Measurements from ENCODE around the gene ZSWIM3. TPM values are rescaled to one million over a fixed set of nuclear protein-coding genes. Genes with fewer than 3 reads are reported as not detected.

Gene ZSWIM3
- total RNA-seq, 2 experiments from 2014 or later: 3.5 to 3.6 TPM

- DNase-seq (no peak), ATAC-seq (no peak)
- H3K36me3 Mint-ChIP-seq (ENCODE audit: low read depth): no peaks in the 10 kb centered on the region
- H3K4me1 Mint-ChIP-seq (ENCODE audit: low read depth): peaks cover 10% of the 10 kb centered on the region
- H3K27ac Mint-ChIP-seq: no peak overlapping the region
- no peak for TF ChIP-seq CTCF (IDR thresholded peaks at IDR 0.05)
- ChIA-PET CTCF (interaction anchor here (1.3 to 3.5 kb wide), 2 partner anchors 13 to 38 kb away, joined by 3 to 9 read pairs; no protein-coding TSS in a partner anchor), POLR2A (interaction anchor here (1.2 kb wide), 1 partner anchor 13 kb away, joined by 3 read pairs; no protein-coding TSS in a partner anchor)
- H3K4me3 Mint-ChIP-seq: no peak overlapping the region
- no peaks in the 10 kb centered on the region for H3K27me3 Mint-ChIP-seq
- intact Hi-C loops (cut with micrococcal nuclease): no loop called here
- H3K9me3 Mint-ChIP-seq: no peaks in the 10 kb centered on the region
Observed at GRCh38 chr20:45836841-45837240, 20.6 kb upstream of the ZSWIM3 start.

- H3K36me3 Mint-ChIP-seq (ENCODE audit: low read depth): peaks cover 4% of the 10 kb centered on the region
- CTCF ChIA-PET: interaction anchor here (2.1 kb wide), 1 partner anchor 16 kb away, joined by 9 read pairs; no protein-coding TSS in a partner anchor
- H3K4me1 Mint-ChIP-seq (ENCODE audit: low read depth): no peaks in the 10 kb centered on the region
- ATAC-seq (no peak), DNase-seq (no peak)
- H3K27ac Mint-ChIP-seq: no peak overlapping the region
- no peaks in the 10 kb centered on the region for H3K9me3 Mint-ChIP-seq
- TF ChIP-seq CTCF (IDR thresholded peaks at IDR 0.05): no peak
- H3K4me3 Mint-ChIP-seq: no peak overlapping the region
- POLR2A ChIA-PET: interaction anchor here (1.3 kb wide), 1 partner anchor 17 kb away, joined by 5 read pairs; no protein-coding TSS in a partner anchor
- H3K27me3 Mint-ChIP-seq: no peaks in the 10 kb centered on the region
- intact Hi-C loops (cut with micrococcal nuclease): no loop called here
Observed at GRCh38 chr20:45840700-45841198, 16.7 kb upstream of the ZSWIM3 start.

GRCh38 chr20:45841407-45842129, 15.8 kb upstream of the ZSWIM3 start:
- ChIA-PET CTCF (interaction anchor here (0.6 to 2.1 kb wide), 2 partner anchors 17 to 29 kb away, joined by 3 to 9 read pairs; no protein-coding TSS in a partner anchor), POLR2A (interaction anchor here (0.6 to 1.3 kb wide), 4 partner anchors 16 to 28 kb away, joined by 3 to 5 read pairs (median 3); partner anchors contain the start of genes ACOT8 and ZSWIM3)
- Mint-ChIP-seq H3K9me3 (no peaks in the 10 kb centered on the region), H3K36me3 (ENCODE audit: low read depth) (peaks cover 8% of the 10 kb centered on the region), H3K27ac (no peak overlapping the region), H3K4me1 (ENCODE audit: low read depth) (no peaks in the 10 kb centered on the region), H3K27me3 (no peaks in the 10 kb centered on the region), H3K4me3 (no peak overlapping the region)
- no peak for TF ChIP-seq CTCF (IDR thresholded peaks at IDR 0.05)
- no peak for DNase-seq
- intact Hi-C loops (cut with micrococcal nuclease): no loop called here
- ATAC-seq: no peak

- TF ChIP-seq CTCF (IDR thresholded peaks at IDR 0.05): no peak
- no peak overlapping the region for H3K27ac Mint-ChIP-seq
- intact Hi-C loops (cut with micrococcal nuclease): no loop called here
- ChIA-PET POLR2A (interaction anchor here (0.9 to 1.3 kb wide), 3 partner anchors 16 to 26 kb away, joined by 3 to 5 read pairs (median 3); partner anchors contain the start of genes ACOT8 and ZSWIM3), CTCF (interaction anchor here (2.1 kb wide), 1 partner anchor 18 kb away, joined by 9 read pairs; no protein-coding TSS in a partner anchor)
- H3K9me3 Mint-ChIP-seq: no peaks in the 10 kb centered on the region
- DNase-seq (no peak), ATAC-seq (no peak)
- no peaks in the 10 kb centered on the region for H3K4me1 Mint-ChIP-seq (ENCODE audit: low read depth)
- H3K27me3 Mint-ChIP-seq: no peaks in the 10 kb centered on the region
- peaks cover 9% of the 10 kb centered on the region for H3K36me3 Mint-ChIP-seq (ENCODE audit: low read depth)
- no peak overlapping the region for H3K4me3 Mint-ChIP-seq
Observed at GRCh38 chr20:45842169-45842812, 15.1 kb upstream of the ZSWIM3 start.

All from activated CD8-positive, alpha-beta T cell treated with anti-CD3 and anti-CD28 coated beads for 36 hours (primary cell).